Islet of Langerhans (tissue), 1 donor: Measurements from ENCODE around the gene DCLRE1B.

Experiments
- FAIRE-seq: peaks from one replicate; lab custom pipeline; 2011; peaks lifted over from hg19 to GRCh38; lab: Jason Lieb, UNC

Gene DCLRE1B

GRCh38 chr1:113928187-113928930 lies 23.2 kb downstream of the DCLRE1B start:
- no peak for FAIRE-seq

- FAIRE-seq: no peak
These were observed 24.0 kb downstream of the DCLRE1B start, which contains the start of gene HIPK1 for GRCh38 chr1:113928941-113929749. Gene HIPK1, plus strand, starts transcription at chr1:113929324.

GRCh38 chr1:113929750-113930498 lies 24.8 kb downstream of the DCLRE1B start:
- FAIRE-seq: no peak

GRCh38 chr1:113930499-113931161 lies 25.5 kb downstream of the DCLRE1B start:
- no peak for FAIRE-seq

GRCh38 chr1:113931451-113931851 lies 26.3 kb downstream of the DCLRE1B start:
- no peak for FAIRE-seq

GRCh38 chr1:113934006-113934405 lies 28.9 kb downstream of the DCLRE1B start:
- no peak for FAIRE-seq

GRCh38 chr1:113934511-113935055 lies 29.5 kb downstream of the DCLRE1B start:
- no peak for FAIRE-seq

GRCh38 chr1:113935176-113935575 lies 30.1 kb downstream of the DCLRE1B start:
- FAIRE-seq: no peak

GRCh38 chr1:113935970-113936369 lies 30.8 kb downstream of the DCLRE1B start:
- no peak for FAIRE-seq

- FAIRE-seq: peak; percentile 76
These were observed 32.0 kb downstream of the DCLRE1B start for GRCh38 chr1:113937146-113937545.

- no peak for FAIRE-seq
These were observed 33.1 kb downstream of the DCLRE1B start for GRCh38 chr1:113938192-113938591.

GRCh38 chr1:113940365-113941244 lies 35.5 kb downstream of the DCLRE1B start:
- FAIRE-seq: no peak

- FAIRE-seq: no peak
These were observed 36.1 kb downstream of the DCLRE1B start for GRCh38 chr1:113941245-113941559.

- no peak for FAIRE-seq
These were observed 37.4 kb downstream of the DCLRE1B start for GRCh38 chr1:113942527-113942926.

- no peak for FAIRE-seq
These were observed 38.1 kb downstream of the DCLRE1B start for GRCh38 chr1:113943028-113943811.

GRCh38 chr1:113945329-113945728 lies 40.2 kb downstream of the DCLRE1B start:
- no peak for FAIRE-seq

- FAIRE-seq: no peak
These were observed 41.0 kb downstream of the DCLRE1B start for GRCh38 chr1:113946112-113946511.

GRCh38 chr1:113946678-113947387 lies 41.7 kb downstream of the DCLRE1B start:
- FAIRE-seq: no peak

- no peak for FAIRE-seq
These were observed 42.4 kb downstream of the DCLRE1B start for GRCh38 chr1:113947388-113948107.
